GDM1 (cell line): Measurements from ENCODE around the gene MYOF.
"Not testable (repeated sequence)": the region's sequence is repeated elsewhere in the genome, so short reads cannot be mapped to it uniquely, and the experiment has no call there.

Experiments used
- DNase-seq: peaks from one replicate; lab custom pipeline; 2025; lab: John Stamatoyannopoulos, UW

The MYOF gene

DNA sequence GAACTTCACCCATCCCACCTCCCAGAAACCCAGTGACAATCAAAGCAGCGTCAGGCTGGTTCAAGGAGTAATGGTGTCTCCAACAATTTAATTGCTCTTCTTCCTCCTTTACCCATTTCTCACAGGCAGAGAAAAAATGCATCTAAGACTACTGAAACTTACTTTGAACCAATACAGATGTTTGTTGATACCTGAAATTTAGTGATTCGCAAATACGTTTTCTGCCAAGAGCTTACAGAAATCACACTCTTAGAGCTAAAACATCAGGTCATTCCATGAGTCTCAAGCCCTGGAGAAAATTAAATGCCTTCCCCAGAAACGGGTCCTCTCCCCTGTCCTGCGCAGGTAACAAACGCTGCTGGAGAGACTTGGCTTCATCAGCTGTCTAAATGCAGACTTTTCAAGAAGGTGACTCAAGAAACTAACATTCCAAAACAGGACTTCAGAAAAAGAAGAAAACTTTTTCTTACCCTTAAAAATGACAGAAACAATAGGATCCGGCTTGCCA, 443 bp downstream of the MYOF start:
- no peak for DNase-seq

DNA sequence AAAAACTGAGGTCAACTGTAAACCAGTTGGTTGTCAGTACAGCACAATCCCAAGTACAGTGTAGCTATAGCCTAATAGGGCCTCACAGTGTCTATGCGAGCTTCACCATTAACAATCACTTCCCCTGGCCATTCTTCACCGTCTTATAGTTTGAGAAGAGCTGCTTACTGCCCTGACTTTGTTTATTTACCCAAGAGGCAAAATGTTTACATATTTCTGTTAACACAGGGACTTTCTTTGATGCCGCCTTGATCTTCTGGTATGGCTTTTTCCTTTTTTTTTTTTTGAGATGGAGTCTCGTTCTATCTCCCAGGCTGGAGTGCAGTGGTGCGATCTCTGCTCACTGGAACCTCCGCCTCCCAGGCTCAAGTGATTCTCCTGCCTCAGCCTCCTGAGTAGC, 3.3 kb downstream of the MYOF start:
- no peak for DNase-seq

GRCh38 chr10:93476756-93477155, 5.4 kb downstream of the MYOF start:
- DNase-seq: no peak

- DNase-seq: no peak
Observed at GRCh38 chr10:93475871-93476270, 6.3 kb downstream of the MYOF start.

DNA sequence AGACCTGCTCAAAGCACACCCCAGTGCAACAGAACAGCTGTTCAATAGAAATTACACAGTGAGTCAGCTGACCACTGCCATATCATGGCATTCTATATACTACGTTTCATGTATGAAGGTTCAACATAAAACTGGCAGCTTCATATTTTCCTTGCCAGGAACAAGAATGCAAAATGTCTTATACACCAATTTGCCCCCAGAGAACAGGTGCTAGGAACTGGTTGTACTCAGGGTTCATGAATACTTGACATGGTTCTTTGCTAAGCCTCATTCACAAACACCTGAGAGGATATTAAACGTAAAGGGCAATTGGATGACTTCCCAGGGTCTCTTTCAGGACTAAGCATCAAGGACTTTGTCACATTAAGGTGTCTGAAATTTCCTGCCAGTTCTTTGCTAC, 6.9 kb downstream of the MYOF start:
- DNase-seq: no peak

GRCh38 chr10:93473804-93474472, 8.2 kb downstream of the MYOF start:
- no peak for DNase-seq

- DNase-seq: no peak
Observed at GRCh38 chr10:93473161-93473560, 9.0 kb downstream of the MYOF start.

GRCh38 chr10:93471110-93471651, 11.0 kb downstream of the MYOF start:
- DNase-seq: no peak

DNA sequence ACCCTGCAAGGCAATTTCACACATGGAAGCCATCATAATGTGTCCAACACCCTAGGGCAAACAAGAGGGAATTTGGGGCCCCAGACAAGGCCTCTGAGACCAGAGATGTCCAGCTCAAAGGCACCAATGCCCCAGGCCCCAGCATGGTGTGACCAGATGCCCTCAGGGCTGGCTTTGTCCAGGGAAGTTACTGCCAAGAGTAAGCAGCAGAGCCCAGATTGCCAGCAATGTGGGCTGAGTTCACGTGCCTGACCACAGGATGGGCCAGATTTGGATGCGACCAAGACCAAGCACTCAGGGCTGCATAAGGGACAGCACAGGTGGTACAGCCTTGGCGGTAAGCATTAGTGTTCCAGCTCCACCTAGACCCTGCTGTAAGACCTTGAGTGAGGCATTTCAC, 12.7 kb downstream of the MYOF start:
- no peak for DNase-seq

GRCh38 chr10:93468461-93469213, 13.5 kb downstream of the MYOF start:
- DNase-seq: no peak

DNA sequence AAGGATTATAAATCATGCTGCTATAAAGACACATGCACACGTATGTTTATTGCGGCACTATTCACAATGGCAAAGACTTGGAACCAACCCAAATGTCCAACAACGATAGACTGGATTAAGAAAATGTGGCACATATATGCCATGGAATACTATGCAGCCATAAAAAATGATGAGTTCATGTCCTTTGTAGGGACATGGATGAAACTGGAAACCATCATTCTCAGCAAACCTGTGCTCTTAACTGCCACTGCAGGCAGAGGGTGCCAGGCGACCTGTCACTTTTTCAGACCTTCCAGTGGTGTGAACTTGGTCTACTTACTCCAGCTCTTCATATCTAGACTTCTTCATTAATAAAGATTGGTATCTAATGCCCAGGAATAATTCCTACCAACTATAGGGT, 14.5 kb downstream of the MYOF start:
- DNase-seq: not testable (repeated sequence)

DNA sequence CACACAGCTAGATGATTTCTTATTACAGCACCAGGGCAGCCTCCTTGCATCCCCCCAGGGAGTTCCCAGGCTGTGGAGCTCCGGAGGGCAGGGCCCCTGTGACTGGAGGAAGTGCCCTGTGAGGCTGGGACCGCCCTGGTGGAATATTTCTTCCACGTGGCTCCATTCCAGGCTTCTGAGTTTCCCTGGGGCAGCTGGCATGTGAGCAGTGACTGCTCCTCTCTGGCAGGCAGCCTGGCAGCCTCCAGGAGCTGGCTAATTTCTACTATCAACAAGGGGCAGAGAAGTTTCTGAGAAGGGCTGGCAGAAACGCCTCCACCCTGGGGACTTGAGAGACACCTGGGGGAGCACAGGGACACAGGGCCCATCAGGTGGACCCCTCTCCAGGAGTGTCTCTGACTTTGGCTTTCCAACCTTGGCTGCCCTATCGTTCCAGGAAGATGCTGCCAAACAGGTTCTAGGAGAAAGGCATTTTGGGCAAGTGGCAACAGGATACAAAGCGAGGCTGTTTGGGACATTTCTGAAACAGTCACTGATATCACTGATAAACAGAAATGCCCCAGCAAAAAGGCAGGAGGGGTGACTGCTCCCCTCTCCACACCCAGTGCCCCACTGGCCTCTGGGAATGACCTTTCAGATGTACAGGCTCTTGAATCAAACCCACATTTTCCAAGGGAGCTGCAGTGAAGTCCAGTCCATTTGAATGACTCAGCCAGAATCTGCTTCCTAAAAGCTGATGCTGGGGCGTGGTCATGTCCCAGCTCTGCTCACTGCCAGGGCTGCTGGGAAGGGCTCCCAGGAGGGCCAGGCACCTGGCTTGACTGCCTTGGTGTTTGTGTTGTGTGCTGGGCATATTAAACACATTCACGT, 16.1 kb downstream of the MYOF start:
- no peak for DNase-seq

GRCh38 chr10:93464776-93465388, 17.3 kb downstream of the MYOF start:
- DNase-seq: no peak

DNA sequence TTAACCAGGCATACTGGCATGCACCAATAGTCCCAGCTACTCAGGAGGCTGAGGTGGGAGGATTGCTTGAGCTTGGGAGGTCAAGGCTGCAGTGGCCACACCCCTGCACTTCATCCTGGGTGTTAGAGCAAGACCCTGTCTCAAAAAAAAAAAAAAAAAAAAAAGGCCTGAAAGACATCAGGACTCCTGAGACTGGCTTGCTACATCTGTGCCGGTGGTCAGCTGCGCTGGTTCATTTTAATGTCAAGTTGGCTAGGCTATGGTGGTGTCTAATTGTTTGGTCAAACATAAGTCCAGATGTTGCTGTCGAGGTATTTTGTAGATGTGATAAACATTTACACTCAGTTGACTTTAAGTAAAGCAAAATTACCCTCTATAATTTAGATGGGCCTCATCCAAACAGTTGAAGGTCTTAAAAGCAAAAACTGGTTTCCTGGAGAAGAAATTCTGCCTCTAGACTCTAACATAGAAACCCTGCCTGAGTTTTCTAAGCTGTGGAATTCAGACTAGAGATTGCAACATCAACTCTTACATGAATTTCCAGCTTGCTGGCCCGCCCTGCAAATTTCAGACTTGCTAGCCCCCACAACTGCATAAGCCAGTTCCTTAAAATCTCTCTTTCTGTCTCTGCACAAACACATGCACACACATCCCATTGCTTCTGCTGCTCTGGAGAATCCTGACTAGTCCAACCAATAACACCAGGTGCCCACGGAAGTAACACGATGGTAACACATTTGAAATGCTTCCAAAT, 18.2 kb downstream of the MYOF start:
- no peak for DNase-seq

GRCh38 chr10:93462881-93463280, 19.3 kb downstream of the MYOF start:
- no peak for DNase-seq

GRCh38 chr10:93462371-93462770, 19.8 kb downstream of the MYOF start:
- DNase-seq: no peak

- DNase-seq: no peak
Observed at GRCh38 chr10:93461807-93462178, 20.3 kb downstream of the MYOF start.

- DNase-seq: no peak
Observed at GRCh38 chr10:93461109-93461806, 20.9 kb downstream of the MYOF start.

DNA sequence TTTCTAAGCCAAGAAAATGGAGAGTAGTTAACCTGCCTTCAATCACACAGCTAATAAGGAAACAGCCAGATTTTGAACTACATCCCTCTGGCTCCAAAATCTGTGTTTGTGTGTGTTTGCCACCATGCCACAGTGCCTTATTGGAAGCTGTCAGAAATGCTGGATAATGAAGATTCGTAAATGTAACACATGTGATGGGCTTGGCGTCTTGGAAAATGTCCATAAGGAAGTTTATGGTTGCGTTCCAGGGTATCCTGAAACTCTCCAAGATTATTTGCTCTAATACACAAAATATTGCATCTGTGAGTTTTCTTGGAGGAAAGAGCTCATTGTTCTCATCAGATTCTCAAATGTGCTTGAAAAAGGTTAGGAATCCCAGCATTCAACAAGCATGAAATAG, 22.7 kb downstream of the MYOF start:
- no peak for DNase-seq

- no peak for DNase-seq
Observed at GRCh38 chr10:93458821-93459257, 23.3 kb downstream of the MYOF start.
